Measurements from ENCODE around the gene PPARG.

GRCh38 chr3:12352755-12353154 is 63.9 kb downstream of the PPARG start:
- TF ChIP-seq CTCF (IDR thresholded peaks at IDR 0.05; ENCODE audit: low read depth, low read length, poor library complexity, severe bottlenecking) (no peak), EZH2phosphoT487 (IDR thresholded peaks at IDR 0.05; ENCODE audit: borderline replicate concordance, low read length) (no peak)

Measured in DOHH2 (cell line).